G401 (cell line): ENCODE measurements around the gene NAA15. TPM values are rescaled to one million over a fixed set of nuclear protein-coding genes. Genes with fewer than 3 reads are reported as not detected.
"Not testable (repeated sequence)": the region's sequence is repeated elsewhere in the genome, so short reads cannot be mapped to it uniquely, and the experiment has no call there.

ENCODE experiments used
- DNase-seq: peaks from one replicate; pipeline ENCODE4 v3.0.0-alpha.2; 2015; ENCODE audit warnings: low spot score
- in situ Hi-C: cut with HindIII; loops from 2 replicates; pipeline ENCODE4 v1.10.0; 2016; ENCODE audit warnings: low sequenced_read_pairs, mixed read lengths
- total RNA-seq: library from RNA; depleted of rRNA; stranded (reverse); fragments of >200 nt; shearing (Covaris generic); gene quantifications from 2 replicates; pipeline ENCODE4 v1.2.3, GENCODE V29; 2014

Gene NAA15
- total RNA-seq, 1 experiment from 2014 or later, result 33.4 TPM

GRCh38 chr4:139295206-139295941 lies 5.9 kb upstream of the NAA15 start:
- in situ Hi-C loops, result no loop called here
- peak; percentile 95 for DNase-seq

DNA sequence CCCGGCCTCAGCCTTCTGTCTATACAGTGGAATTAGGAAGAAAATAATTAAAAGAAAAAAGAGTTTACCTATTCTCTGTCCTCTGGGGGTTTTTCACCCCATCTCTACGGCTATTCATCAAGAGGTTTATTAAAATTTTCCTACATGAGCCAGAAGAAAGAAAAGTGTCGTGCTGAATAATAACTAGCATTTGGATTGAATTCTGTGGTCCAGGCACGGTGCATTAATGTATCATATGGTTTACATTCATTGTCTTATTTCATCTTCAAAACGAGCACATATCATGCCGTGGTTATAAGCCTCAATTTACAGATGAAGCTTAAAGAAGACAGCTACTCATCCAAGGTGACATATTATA lies 5.4 kb upstream of the NAA15 start:
- in situ Hi-C loops, result no loop called here

DNA sequence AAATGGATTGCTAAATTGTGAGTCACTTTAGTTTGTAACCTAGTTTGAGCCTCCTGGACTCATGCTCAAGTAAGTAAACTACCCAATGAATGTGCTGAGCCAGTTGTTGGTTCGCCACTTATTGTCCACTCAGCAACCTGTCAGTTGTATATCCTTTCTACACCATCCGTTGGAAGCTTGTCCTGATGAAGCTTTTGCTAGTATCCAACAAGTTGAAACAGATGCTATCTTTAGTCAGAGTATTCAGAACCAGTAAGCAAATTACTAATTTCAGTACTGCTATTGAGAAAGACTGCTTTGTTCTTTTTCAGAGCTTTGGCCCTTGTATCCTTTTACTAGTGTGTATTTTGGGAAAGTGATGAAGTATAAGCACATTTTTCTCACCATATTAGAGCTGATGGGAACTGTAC lies 4.3 kb upstream of the NAA15 start:
- in situ Hi-C loops, result no loop called here
- DNase-seq, result no peak

More for the DNA sequence above, 5.4 kb upstream of the NAA15 start:
- DNase-seq, result no peak

GRCh38 chr4:139299536-139299935 lies 1.8 kb upstream of the NAA15 start:
- no peak for DNase-seq
- in situ Hi-C loops, result no loop called here

DNA sequence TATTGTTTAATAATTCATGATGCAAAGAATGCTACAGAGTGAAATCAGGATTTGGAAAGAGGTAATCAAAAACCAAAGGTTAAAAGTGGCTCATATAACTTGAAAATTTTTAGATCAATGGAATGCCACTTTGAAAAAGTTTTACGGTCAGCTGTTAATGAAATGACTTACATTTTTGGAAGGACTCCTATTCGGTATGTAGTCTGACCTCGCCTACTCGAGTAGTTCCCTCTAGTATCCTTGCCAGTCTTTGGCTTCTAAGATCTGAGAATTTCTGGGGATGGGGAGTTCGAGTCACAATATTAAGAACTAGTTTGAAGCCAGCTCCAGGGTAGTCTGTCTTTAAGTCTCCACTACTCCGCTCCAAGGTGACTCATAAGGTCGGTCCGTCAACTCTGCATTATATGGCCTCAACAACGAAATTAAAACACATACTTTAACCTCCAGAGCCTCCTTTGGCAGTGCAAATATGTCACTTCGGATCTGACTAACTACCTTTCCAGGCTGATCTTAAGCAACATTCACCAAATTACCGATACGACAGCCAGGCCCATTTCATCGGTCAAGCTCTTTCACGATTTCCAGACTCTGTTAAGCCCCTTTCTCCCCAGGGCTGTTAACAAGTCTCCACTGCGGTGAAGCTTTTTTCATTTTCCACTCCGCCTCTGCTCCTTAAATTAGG lies 733 bp upstream of the NAA15 start:
- in situ Hi-C loops, result no loop called here
- no peak for DNase-seq

DNA sequence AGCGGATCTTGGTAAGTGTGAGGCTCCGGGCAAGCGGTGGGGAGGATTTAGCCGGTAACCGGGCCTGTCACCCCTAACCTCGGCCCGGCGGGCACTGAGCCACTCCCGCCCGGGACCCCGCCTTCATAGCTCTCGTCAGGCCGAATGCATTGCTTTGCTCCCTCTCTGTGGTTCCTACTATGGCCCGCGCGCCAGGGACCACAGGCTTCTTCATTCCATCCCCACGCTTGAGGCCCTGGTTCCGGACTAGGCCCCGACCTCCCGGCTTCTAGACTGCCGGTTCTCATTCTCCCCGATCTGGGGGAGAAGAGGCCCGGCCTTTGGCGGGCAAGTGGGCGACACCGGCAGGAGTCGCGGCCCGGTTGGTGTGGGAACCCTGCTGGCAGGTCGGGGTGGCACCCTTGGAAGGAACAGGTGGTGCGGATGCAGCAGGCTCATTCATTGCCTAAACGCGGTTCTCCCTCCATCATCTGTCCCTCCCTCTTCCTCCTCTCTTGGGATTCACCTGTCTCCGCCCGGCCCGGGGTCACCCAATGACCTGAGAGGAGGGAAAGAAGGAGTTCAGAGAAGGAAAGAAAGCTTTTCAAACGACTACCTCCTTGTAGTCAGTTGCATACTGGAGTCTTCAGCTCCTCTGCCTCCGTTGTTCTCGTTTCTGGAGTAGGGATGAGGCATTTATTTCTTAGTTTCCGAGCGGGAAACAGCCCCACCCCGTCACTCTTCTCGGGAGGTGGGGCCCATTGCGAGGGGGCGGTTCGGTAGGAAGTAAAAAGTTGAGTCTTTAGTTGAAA lies 711 bp downstream of the NAA15 start, which contains the start of gene NDUFC1:
Gene NDUFC1 (minus strand): TSS at position 657 of the 791 bp plus-strand sequence. CDS start 6,679 bp downstream, outside the sequence.
- peak; percentile 40 for DNase-seq
- in situ Hi-C loops, result no loop called here

- no peak for DNase-seq
Measured at GRCh38 chr4:139304920-139305319, 3.6 kb downstream of the NAA15 start.

GRCh38 chr4:139311909-139312308 lies 10.6 kb downstream of the NAA15 start:
- in situ Hi-C loops, result no loop called here
- no peak for DNase-seq

More at GRCh38 chr4:139304920-139305319, 3.6 kb downstream of the NAA15 start:
- in situ Hi-C loops, result no loop called here

GRCh38 chr4:139312552-139313332 lies 11.4 kb downstream of the NAA15 start:
- in situ Hi-C loops, result no loop called here
- DNase-seq, result no peak

DNA sequence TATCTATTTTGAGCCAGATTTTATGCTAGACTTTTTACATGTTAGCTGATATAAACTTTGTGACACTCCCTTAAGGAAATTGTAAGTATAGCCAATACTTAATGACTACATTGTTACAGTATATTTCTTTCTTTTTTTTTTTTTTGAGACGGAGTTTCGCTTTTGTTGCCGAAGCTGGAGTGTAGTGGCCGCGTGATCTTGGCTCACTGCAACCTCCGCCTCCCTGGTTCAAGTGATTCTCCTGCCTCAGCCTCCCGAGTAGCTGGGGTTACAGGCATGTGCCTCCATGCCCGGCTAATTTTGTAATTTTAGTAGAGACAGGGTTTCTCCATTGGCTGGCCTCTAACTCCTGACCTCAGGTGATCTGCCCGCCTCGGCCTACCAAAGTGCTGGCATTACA lies 12.1 kb downstream of the NAA15 start:
- DNase-seq, in situ Hi-C loops: not testable (repeated sequence)

DNA sequence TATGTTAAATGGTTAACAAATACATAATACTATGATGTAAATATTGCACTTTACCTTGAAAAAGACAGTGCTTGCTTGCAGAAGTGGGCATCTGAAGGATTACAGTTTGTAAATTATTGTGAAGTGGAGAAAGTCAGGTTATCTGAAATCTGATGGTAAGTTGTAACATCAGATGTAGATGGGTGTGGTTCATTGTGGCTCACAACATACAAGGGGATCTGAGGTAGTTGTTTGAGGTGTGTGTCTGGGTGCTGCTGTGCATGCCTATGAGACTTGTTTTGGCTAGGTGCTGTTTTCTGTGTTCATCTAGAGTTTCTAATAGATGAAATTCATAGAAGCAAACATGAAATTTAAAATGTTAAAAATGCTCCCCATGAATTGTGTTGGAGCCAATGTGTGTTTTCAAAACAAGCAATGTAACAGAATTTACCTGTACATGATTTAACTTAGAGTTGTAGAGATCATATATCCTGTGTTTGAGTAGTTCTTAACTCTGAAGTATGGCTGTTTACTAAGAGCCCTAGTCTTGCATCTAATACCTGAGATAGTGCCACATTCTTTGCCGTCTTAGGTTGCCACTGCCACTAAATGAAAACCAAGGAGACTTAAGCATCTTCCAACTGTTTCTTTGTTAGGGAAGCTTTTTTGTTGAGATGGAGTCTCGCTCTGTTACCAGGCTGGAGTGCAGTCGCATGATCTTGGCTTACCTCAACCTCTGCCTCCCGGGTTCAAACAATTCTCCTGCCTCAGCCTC lies 12.9 kb downstream of the NAA15 start:
- DNase-seq, result no peak

DNA sequence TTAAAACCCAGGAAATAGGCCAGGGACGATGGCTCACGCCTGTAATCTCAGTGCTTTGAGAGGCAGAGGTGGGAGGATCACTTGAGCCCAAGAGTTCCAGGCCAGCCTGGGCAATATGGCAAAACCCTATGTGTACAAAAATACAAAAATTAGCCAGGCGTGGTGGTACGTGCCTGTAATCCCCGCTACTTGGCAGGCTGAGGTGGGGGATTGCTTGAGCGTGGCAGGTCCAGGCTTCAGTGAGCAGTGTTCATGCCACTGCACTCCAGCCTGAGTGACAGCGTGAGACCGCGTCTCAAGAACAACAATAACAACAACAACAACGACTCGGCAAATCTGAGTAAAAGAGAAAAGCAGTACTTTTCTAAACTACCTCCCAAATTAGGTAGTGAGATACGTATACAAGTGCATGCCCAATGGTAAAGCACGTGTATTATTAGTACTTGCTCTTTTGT lies 13.9 kb downstream of the NAA15 start:
- no peak for DNase-seq
- in situ Hi-C loops, result no loop called here

More for the DNA sequence above, 12.9 kb downstream of the NAA15 start:
- in situ Hi-C loops, result no loop called here

GRCh38 chr4:139316733-139317132 lies 15.4 kb downstream of the NAA15 start:
- in situ Hi-C loops, result no loop called here
- DNase-seq, result no peak

DNA sequence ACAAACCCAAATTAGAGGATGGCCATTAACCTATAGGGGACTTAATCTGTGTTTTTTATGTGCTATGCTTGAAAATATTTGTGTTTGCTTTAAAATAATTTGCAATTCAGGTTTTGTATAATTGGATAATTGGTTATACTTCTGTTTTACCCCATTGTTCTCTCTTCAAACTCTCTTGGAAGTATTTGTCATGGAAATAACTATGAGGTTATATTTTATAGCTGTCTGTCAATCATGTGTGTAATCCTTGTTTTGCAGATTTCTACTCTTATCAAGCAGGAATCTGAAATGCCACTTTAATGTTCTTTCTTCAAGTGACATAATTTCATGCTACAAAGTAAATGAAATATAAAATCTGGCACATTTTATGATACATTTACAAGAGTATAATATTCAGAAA lies 16.3 kb downstream of the NAA15 start:
- DNase-seq, result no peak
- in situ Hi-C loops, result no loop called here

DNA sequence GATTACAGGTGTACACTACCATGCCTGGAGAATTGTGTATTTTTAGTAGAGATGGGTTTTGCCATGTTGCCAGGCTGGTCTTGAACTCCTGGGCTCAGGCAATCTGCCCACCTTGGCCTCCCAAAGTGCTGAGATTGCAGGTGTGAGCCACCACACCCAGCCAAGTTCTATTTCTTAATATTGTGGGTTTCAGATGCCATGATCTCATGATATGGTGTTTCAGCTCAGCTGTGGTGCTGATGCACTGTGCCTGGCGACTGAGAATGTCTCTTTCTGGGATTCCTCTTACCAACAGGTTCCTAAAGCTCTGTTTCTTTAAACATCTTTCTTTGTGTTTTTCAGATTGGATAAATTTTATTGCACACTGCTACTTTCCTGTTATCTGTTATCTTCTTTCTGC lies 18.3 kb downstream of the NAA15 start:
- in situ Hi-C loops, result no loop called here
- no peak for DNase-seq

DNA sequence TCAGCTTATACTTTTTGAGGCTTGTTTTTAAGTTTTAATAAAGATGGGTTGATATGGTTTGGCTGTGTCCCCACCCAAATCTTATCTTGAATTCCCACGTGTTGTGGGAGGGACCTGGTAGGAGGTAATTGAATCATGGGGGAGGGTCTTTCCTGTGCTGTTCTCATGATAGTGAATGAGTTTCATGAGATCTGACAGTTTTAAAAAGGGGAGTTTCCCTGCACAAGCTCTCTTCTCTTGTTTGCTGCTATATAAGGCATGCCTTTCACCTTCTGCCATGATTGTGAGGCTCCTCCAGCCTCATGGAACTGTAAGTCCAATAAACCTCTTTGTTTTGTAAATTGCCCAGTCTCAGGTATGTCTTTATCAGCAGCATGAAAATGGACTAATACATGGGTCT lies 20.8 kb downstream of the NAA15 start:
- DNase-seq, in situ Hi-C loops: not testable (repeated sequence)

DNA sequence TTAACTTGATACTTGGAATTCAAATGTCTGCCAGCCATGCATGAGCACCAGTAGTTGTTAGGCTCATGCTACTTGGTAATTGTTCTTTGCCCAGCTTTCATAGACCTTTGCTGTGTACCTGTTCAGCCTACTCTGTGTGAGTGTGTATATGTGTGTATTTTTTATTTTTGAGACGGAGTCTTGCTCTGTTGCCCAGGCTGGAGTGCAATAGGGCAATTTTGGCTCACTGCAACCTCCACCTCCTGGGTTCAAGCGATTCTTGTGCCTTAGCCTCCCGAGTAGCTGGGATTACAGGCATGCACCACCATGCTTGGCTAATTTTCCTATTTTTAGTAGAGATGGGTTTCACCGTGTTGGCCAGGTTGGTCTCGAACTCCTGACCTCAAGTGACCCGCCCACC lies 21.2 kb downstream of the NAA15 start:
- in situ Hi-C loops, DNase-seq: not testable (repeated sequence)

GRCh38 chr4:139324620-139325019 lies 23.3 kb downstream of the NAA15 start:
- in situ Hi-C loops, result no loop called here
- DNase-seq, result no peak
